IPS-15b (cell line): Measurements from ENCODE around the gene ROBO1.

Experiments
- H3K27me3 ChIP-seq: one replicate; pipeline ENCODE4 v1.6.1; 2013; ENCODE audit warnings: low read length; ENCODE audit not compliant: control insufficient read depth, insufficient read depth
- H3K36me3 ChIP-seq: one replicate; pipeline ENCODE4 v1.6.1; 2013; ENCODE audit warnings: low read length; ENCODE audit not compliant: control insufficient read depth, insufficient read depth
- H3K4me1 ChIP-seq: one replicate; pipeline ENCODE4 v1.6.1; 2013; ENCODE audit warnings: mild to moderate bottlenecking, low read length; ENCODE audit not compliant: control insufficient read depth, insufficient read depth
- H3K4me3 ChIP-seq: one replicate; pipeline ENCODE4 v1.5.1; 2013; ENCODE audit warnings: low read depth, low read length
- H3K9ac ChIP-seq: one replicate; pipeline ENCODE4 v1.6.1; 2013; ENCODE audit warnings: low read depth, mild to moderate bottlenecking, low read length
- H3K9me3 ChIP-seq: one replicate; pipeline ENCODE4 v1.6.1; 2013; ENCODE audit warnings: mild to moderate bottlenecking, low read length; ENCODE audit not compliant: control insufficient read depth, insufficient read depth

ROBO1 gene

GRCh38 chr3:79167651-79168416 lies 600.0 kb downstream of the ROBO1 start:
- Histone ChIP-seq H3K4me1 (peaks cover 5% of the 10 kb centered on the region), H3K9me3 (no peaks in the 10 kb centered on the region), H3K4me3 (no peak overlapping the region), H3K36me3 (no peaks in the 10 kb centered on the region), H3K9ac (no peak overlapping the region), H3K27me3 (no peaks in the 10 kb centered on the region)

DNA sequence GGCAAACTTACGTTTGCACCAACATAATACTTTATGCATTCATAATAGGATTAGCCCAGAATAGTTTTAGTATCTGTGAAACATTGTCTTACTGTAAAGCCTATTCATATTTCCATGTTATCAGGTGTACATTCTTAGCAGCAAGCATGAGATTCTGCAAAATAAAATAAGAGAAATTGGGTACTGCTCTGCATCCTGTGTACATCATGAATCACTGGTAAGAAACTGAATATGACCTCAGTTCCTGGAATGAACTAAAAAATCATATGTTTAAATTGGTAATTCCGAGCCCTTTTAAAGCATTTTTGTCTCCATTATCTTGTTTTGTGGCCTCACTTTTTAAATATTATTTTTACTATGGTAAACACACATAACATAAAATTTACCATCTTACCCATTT lies 605.1 kb downstream of the ROBO1 start:
- Histone ChIP-seq H3K9ac (no peak overlapping the region), H3K27me3 (no peaks in the 10 kb centered on the region), H3K4me3 (no peak overlapping the region), H3K4me1 (peaks cover 8% of the 10 kb centered on the region), H3K36me3 (no peaks in the 10 kb centered on the region), H3K9me3 (no peaks in the 10 kb centered on the region)

DNA sequence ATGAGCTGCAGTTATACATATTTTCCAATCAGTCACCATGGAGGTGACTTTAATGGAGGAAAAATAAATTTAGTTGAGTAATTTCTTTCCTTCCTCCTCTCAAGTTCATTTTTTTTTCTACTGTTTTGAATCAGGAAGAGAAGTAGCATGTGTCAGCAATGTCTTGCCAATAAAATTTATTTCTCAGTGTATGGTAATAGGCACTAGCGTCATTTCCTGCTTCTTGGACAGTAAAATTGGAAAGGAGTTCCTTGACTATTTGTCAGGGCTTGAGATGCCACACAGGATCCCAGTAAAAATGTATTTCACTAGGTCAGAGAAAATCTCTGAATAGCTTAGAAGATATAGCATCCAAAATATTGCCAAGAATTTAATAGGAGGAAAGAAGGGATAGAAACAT lies 605.9 kb downstream of the ROBO1 start:
- Histone ChIP-seq H3K4me1 (peaks cover 8% of the 10 kb centered on the region), H3K27me3 (no peaks in the 10 kb centered on the region), H3K4me3 (no peak overlapping the region), H3K36me3 (no peaks in the 10 kb centered on the region), H3K9me3 (no peaks in the 10 kb centered on the region), H3K9ac (no peak overlapping the region)

DNA sequence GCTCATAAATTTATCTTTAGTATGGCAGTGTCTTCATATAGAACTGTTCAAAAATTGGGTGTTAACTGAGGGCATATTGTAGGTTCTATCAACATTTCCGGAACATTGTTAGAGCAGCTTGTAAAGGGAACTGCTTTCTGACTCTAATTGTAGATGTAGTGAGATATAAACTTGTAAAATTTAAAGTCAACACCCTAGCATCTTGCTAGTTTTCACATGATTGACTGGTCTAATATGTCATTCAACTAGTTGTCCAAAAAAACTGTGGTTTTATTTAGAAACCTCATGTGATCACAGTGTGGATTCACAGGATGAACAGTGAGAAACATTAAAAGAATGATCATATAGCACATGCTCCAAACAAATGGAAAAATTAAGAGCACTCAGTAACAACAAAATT lies 607.4 kb downstream of the ROBO1 start:
- H3K4me3 ChIP-seq = no peak overlapping the region
- no peaks in the 10 kb centered on the region for H3K36me3 ChIP-seq
- H3K27me3 ChIP-seq = no peaks in the 10 kb centered on the region
- H3K9ac ChIP-seq = no peak overlapping the region
- H3K4me1 ChIP-seq = peaks cover 8% of the 10 kb centered on the region
- no peaks in the 10 kb centered on the region for H3K9me3 ChIP-seq

DNA sequence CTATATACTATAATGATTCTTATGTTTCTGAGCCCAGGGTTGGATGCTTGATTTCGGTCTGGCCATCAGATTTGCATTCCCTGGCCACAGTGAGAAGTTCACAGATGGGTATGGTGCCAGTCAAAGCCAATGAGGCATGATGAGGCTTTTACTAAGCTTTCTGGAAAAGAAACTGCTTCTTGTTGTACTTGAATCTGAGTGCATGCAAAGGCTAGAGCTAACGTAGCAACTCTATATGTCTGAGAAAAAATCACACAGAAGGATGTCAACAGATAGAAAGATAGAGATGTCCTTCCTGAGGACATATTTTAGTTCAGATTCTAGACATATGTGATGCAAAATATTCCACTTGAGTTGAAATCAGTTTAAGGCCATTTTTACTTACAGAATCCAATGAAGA lies 608.1 kb downstream of the ROBO1 start:
- H3K36me3 ChIP-seq = no peaks in the 10 kb centered on the region
- no peaks in the 10 kb centered on the region for H3K9me3 ChIP-seq
- H3K4me1 ChIP-seq = peaks cover 8% of the 10 kb centered on the region

GRCh38 chr3:79157191-79157590 lies 610.6 kb downstream of the ROBO1 start:
- no peak overlapping the region for H3K9ac ChIP-seq
- H3K9me3 ChIP-seq = no peaks in the 10 kb centered on the region
- H3K27me3 ChIP-seq = no peaks in the 10 kb centered on the region
- no peaks in the 10 kb centered on the region for H3K36me3 ChIP-seq
- H3K4me3 ChIP-seq = no peak overlapping the region
- H3K4me1 ChIP-seq = peaks cover 8% of the 10 kb centered on the region

More for the DNA sequence above, 608.1 kb downstream of the ROBO1 start:
- H3K27me3 ChIP-seq = no peaks in the 10 kb centered on the region
- no peak overlapping the region for H3K4me3 ChIP-seq
- H3K9ac ChIP-seq = no peak overlapping the region

- H3K9me3 ChIP-seq = no peaks in the 10 kb centered on the region
- H3K36me3 ChIP-seq = no peaks in the 10 kb centered on the region
- H3K4me3 ChIP-seq = no peak overlapping the region
- no peaks in the 10 kb centered on the region for H3K27me3 ChIP-seq
- no peak overlapping the region for H3K9ac ChIP-seq
- no peaks in the 10 kb centered on the region for H3K4me1 ChIP-seq
These were observed 612.9 kb downstream of the ROBO1 start for GRCh38 chr3:79154865-79155264.

DNA sequence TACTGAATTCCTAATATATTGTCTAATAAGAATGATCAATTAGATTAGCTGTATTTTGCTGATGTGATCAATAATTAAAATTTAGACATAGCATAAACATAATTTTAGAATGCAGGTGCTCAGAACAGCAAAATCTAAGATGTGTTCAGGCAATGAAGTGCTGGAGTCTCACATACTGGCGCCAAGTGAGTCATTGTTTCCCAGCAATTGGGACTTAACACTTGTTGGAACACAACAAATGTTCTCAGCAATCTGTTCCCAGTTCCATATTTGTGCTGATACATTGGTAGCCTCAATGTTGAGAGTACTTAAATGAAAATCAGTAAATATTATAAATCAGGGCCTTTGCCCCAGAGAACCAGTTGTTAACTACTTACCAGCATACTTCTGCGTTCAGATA lies 619.0 kb downstream of the ROBO1 start:
- no peaks in the 10 kb centered on the region for H3K4me1 ChIP-seq
- H3K9me3 ChIP-seq = no peaks in the 10 kb centered on the region
- no peak overlapping the region for H3K9ac ChIP-seq
- H3K4me3 ChIP-seq = no peak overlapping the region
- H3K27me3 ChIP-seq = no peaks in the 10 kb centered on the region
- no peaks in the 10 kb centered on the region for H3K36me3 ChIP-seq

- Histone ChIP-seq H3K9me3 (no peaks in the 10 kb centered on the region), H3K36me3 (no peaks in the 10 kb centered on the region), H3K4me1 (peaks cover 5% of the 10 kb centered on the region), H3K4me3 (no peak overlapping the region), H3K9ac (no peak overlapping the region), H3K27me3 (no peaks in the 10 kb centered on the region)
These were observed 621.8 kb downstream of the ROBO1 start for GRCh38 chr3:79146024-79146423.

DNA sequence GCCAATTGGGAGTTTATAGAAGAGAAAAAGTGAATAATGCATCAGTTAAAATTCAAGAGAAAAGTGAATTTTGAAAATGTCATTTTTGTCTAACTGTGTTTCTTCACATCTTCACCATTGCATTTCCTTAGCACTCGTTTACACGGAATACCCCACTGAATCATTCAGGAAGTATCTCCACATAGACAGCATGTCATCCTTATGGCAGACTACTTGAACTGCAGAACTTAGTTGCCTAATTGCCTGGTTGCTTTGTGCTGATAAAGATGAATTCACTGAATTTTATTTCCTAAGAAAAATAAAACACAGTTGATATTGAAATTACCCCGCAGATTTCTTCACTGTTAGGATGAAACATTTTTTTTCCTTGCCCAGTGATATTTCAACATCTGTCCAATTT lies 627.1 kb downstream of the ROBO1 start:
- Histone ChIP-seq H3K4me1 (peaks cover 11% of the 10 kb centered on the region), H3K9ac (no peak overlapping the region)

DNA sequence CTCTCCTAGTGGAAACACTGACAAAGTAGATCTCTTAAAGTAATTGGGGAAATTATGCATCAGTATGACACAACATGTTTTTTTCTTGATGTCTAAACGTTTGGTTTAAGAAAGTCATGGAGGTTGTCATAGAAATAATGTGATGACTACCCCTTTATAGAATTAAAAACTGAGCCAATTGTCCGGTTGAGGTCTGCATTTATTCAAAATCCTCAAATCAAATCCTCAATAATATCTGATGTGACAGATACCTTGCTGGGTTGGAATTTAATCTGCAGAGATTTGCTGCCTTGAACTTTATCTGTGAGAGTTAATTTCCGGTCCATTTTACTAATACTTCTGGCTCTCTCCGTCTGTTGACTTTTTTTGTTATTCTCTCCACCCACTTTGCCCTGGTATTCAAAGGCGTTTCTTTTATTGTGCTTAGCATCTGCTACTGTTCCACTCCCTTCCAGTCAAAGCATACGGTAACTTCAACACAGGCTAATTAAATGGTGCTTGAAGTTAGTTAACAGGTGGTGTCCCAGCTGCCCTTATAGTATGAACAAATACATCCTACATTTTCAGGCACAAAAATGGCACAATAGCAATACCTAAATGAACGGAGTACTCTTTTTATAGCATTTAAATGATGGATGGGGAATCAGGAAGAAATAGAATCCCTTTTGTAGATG lies 628.3 kb downstream of the ROBO1 start:
- Histone ChIP-seq H3K27me3 (no peaks in the 10 kb centered on the region), H3K4me3 (no peak overlapping the region), H3K9ac (no peak overlapping the region), H3K9me3 (no peaks in the 10 kb centered on the region), H3K4me1 (peaks cover 11% of the 10 kb centered on the region), H3K36me3 (no peaks in the 10 kb centered on the region)

More for the DNA sequence above, 627.1 kb downstream of the ROBO1 start:
- Histone ChIP-seq H3K9me3 (no peaks in the 10 kb centered on the region), H3K4me3 (no peak overlapping the region), H3K27me3 (no peaks in the 10 kb centered on the region), H3K36me3 (no peaks in the 10 kb centered on the region)

DNA sequence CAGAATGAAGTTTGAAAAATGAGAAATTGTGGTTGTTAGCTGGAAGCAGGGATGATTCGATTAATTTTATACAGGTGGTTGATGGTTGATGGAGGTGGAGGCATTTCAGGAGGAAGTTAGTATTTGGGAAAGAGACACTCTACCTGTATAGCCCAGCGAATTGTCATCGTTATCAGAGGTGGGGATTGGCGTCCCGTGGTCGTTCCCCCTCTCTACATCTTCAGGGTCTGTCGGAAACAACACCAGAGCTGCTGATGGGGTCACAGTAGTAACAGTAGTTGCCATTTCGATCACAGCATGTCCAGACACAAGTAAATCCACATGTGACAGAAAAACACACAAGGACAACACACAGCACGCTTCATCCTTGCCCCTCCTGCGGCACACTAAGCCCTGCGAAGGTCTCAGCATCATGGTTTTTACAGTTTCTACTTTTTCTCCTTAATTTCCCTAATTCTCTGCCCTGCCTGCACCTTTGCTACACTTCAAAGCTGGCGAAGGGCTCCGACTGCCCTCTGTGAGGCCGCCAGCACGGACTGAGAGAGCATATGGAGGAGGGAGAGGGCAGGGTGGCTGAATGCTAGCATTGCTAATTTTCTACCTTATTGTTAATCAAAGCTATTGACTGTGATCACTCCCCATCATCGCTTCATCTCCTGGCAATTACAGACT lies 642.3 kb downstream of the ROBO1 start:
- Histone ChIP-seq H3K9me3 (no peaks in the 10 kb centered on the region), H3K4me3 (peak overlapping the region; percentile 10), H3K4me1 (peaks cover 4% of the 10 kb centered on the region), H3K27me3 (no peaks in the 10 kb centered on the region), H3K36me3 (no peaks in the 10 kb centered on the region), H3K9ac (no peak overlapping the region)
